ENCODE measurements around the gene ARSG. TPM values are rescaled to one million over a fixed set of nuclear protein-coding genes. Genes with fewer than 3 reads are reported as not detected.
"Not testable (repeated sequence)": the region's sequence is repeated elsewhere in the genome, so short reads cannot be mapped to it uniquely, and the experiment has no call there.

ARSG gene
- total and polyA plus RNA-seq, 2 experiments from 2014 or later, result 1.7 to 5.1 TPM

DNA sequence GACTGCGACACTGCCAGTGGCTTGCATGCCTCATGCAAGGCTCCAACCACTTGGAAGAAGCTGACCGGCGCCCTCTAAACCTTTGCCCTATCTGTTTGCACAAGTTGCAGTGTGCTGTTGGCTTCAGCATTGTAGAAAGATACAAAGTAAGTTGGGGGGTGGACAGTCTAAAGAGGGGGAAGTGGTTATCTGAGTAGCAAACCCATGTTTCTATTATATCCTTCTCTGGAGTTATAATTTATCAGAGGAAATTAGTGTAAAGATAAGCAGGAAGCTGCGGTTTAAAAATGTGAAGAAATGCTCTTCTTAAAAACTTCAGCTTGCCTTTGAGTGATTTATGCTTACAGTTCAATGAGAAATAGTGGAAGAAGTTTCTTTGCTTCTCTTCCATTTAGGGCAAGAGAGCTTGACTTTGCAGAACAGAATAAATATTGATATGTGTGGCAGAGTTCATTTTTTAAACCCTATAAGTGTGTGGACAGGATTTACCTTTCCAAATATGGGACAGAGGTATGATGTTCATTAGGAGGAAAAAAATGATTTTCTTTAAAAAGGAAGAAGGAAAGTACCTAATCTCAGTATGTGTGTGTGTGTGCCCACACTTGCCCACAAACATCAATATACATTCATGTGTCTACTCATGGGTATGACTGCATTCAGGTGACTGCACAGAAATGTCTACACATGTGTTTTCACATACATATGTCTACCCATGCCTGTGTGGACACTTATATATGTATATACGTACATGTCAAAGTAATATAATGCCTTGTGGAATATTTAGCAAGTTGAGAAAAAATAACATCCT, 35.4 kb upstream of the ARSG start:
- no peak overlapping the region for H3K4me3 Mint-ChIP-seq
- TF ChIP-seq STAT1 (IDR thresholded peaks at IDR 0.05; ENCODE audit: unreplicated experiment), result no peak
- TF ChIP-seq CREB1 (CRISPR knock-in tag; IDR thresholded peaks at IDR 0.05; ENCODE audit: low read depth), result no peak
- TF ChIP-seq ZNF331 (CRISPR knock-in tag; IDR thresholded peaks at IDR 0.05; ENCODE audit: low read depth), result no peak
- TF ChIP-seq EZH2 (IDR thresholded peaks at IDR 0.05; ENCODE audit: low read depth, unreplicated experiment), result no peak
- no peak for TF ChIP-seq EZH2phosphoT487 (IDR thresholded peaks at IDR 0.05; ENCODE audit: unreplicated experiment)
- TF ChIP-seq, protein P1, sequence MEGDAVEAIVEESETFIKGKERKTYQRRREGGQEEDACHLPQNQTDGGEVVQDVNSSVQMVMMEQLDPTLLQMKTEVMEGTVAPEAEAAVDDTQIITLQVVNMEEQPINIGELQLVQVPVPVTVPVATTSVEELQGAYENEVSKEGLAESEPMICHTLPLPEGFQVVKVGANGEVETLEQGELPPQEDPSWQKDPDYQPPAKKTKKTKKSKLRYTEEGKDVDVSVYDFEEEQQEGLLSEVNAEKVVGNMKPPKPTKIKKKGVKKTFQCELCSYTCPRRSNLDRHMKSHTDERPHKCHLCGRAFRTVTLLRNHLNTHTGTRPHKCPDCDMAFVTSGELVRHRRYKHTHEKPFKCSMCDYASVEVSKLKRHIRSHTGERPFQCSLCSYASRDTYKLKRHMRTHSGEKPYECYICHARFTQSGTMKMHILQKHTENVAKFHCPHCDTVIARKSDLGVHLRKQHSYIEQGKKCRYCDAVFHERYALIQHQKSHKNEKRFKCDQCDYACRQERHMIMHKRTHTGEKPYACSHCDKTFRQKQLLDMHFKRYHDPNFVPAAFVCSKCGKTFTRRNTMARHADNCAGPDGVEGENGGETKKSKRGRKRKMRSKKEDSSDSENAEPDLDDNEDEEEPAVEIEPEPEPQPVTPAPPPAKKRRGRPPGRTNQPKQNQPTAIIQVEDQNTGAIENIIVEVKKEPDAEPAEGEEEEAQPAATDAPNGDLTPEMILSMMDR (conservative IDR thresholded peaks at IDR 0.05; ENCODE audit: low read depth in 2 of 2), result no peak
- no peaks in the 10 kb centered on the region for H3K9me3 Mint-ChIP-seq
- H3K36me3 ChIP-seq (ENCODE audit: insufficient read depth), result peaks cover 10% of the 10 kb centered on the region; the same call in 1 of the 2 replicates
- DNase-seq (ENCODE audit: low spot score) (no peak), ATAC-seq (no peak)
- no peaks in the 10 kb centered on the region for H3K27me3 ChIP-seq (ENCODE audit: insufficient read depth)
- H3K27me3 Mint-ChIP-seq (ENCODE audit: insufficient read depth, low read depth, poor library complexity), result peaks cover 6% of the 10 kb centered on the region
- H3K79me2 ChIP-seq (replicated peaks; ENCODE audit: insufficient read depth), result no peaks in the 10 kb centered on the region
- H3K27ac ChIP-seq (ENCODE audit: low read depth), result no peak overlapping the region
- H2AFZ ChIP-seq, result no peak overlapping the region
- peaks cover 20% of the 10 kb centered on the region; the same call in 2 of the 3 replicates for H3K36me3 Mint-ChIP-seq (ENCODE audit: low read depth)
- H3K9me2 ChIP-seq (ENCODE audit: insufficient read depth), result no peaks in the 10 kb centered on the region
- H3K4me1 Mint-ChIP-seq, result peaks cover 17% of the 10 kb centered on the region
- H3K4me3 ChIP-seq, result no peak overlapping the region
- no peak overlapping the region for H3K4me2 ChIP-seq
- H3K27ac Mint-ChIP-seq, result no peak overlapping the region
- no peaks in the 10 kb centered on the region for H3F3A ChIP-seq (replicated peaks; ENCODE audit: low read depth)
- H3K4me1 ChIP-seq (ENCODE audit: insufficient read depth), result peaks cover 5% of the 10 kb centered on the region; the same call in 1 of the 2 replicates
- no peaks in the 10 kb centered on the region for H4K20me1 ChIP-seq (replicated peaks; ENCODE audit: insufficient read depth)

DNA sequence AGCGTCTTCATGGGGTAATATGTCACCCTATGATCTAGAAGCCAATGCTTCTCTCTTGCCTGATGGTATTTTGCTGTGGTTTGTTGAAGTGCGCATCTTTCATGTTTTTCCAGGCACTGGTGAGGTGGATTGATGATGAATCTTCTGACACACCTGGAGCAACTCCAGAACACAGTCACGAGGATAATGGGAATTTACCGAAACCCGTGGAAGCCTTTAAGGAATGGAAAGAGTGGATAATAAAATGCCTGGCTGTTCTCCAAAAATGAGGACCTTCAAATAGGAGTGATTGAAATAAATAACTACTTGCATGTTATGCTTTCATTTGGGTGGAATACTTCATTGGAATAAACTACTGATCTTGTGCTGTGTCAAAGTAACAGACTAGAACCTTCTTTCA, 34.6 kb upstream of the ARSG start:
- not testable (repeated sequence) for H3K9me3 Mint-ChIP-seq; DNase-seq (ENCODE audit: low spot score); H3K27me3 ChIP-seq (ENCODE audit: insufficient read depth); H3K27ac ChIP-seq (ENCODE audit: low read depth); H3K27me3 Mint-ChIP-seq (ENCODE audit: insufficient read depth, low read depth, poor library complexity); ATAC-seq; H3K79me2 ChIP-seq (replicated peaks; ENCODE audit: insufficient read depth); H3K27ac Mint-ChIP-seq; H3K4me2 ChIP-seq; H3K9me2 ChIP-seq (ENCODE audit: insufficient read depth); H3F3A ChIP-seq (replicated peaks; ENCODE audit: low read depth); H3K4me1 ChIP-seq (ENCODE audit: insufficient read depth); H3K4me3 Mint-ChIP-seq; H2AFZ ChIP-seq; H4K20me1 ChIP-seq (replicated peaks; ENCODE audit: insufficient read depth); H3K4me3 ChIP-seq
- H3K36me3 ChIP-seq (ENCODE audit: insufficient read depth), result peaks cover 10% of the 10 kb centered on the region; the same call in 1 of the 2 replicates
- Mint-ChIP-seq H3K4me1 (peaks cover 17% of the 10 kb centered on the region), H3K36me3 (ENCODE audit: low read depth) (peaks cover 20% of the 10 kb centered on the region; the same call in 2 of the 3 replicates)

DNA sequence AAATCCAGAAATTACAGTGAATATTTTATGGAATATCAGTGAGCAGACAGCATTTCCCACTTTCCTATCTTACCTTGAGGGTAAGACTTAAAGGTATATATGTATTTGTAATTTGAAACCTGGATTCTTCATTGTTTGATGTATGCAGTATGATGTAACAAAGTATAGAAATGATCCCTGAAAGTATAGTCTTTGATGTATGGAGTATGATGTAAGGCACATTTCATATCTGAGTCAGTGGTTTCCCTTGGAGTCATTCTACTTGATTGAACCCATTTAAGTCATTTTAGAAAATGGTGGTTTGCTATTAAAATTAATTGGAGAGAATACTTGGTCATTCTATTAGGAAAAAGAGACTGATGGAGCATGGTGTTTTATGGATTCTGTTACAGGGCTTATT, 33.4 kb upstream of the ARSG start:
- peaks cover 10% of the 10 kb centered on the region; the same call in 1 of the 2 replicates for H3K36me3 ChIP-seq (ENCODE audit: insufficient read depth)
- no peak overlapping the region for H3K27ac ChIP-seq (ENCODE audit: low read depth)
- no peaks in the 10 kb centered on the region for H3K79me2 ChIP-seq (replicated peaks; ENCODE audit: insufficient read depth)
- H3K27me3 Mint-ChIP-seq (ENCODE audit: insufficient read depth, low read depth, poor library complexity), result peaks cover 6% of the 10 kb centered on the region
- no peak overlapping the region for H3K4me2 ChIP-seq
- no peak for ATAC-seq
- H3K27ac Mint-ChIP-seq, result no peak overlapping the region
- H3K9me3 Mint-ChIP-seq, result no peaks in the 10 kb centered on the region
- H3K27me3 ChIP-seq (ENCODE audit: insufficient read depth), result no peaks in the 10 kb centered on the region
- no peak overlapping the region for H3K4me3 Mint-ChIP-seq
- H3K4me1 Mint-ChIP-seq, result peaks cover 17% of the 10 kb centered on the region
- no peaks in the 10 kb centered on the region for H3F3A ChIP-seq (replicated peaks; ENCODE audit: low read depth)
- H3K4me3 ChIP-seq, result no peak overlapping the region
- no peaks in the 10 kb centered on the region for H4K20me1 ChIP-seq (replicated peaks; ENCODE audit: insufficient read depth)
- H3K4me1 ChIP-seq (ENCODE audit: insufficient read depth), result peaks cover 5% of the 10 kb centered on the region; the same call in 1 of the 2 replicates
- no peaks in the 10 kb centered on the region for H3K9me2 ChIP-seq (ENCODE audit: insufficient read depth)
- peaks cover 18% of the 10 kb centered on the region; the same call in 2 of the 3 replicates for H3K36me3 Mint-ChIP-seq (ENCODE audit: low read depth)
- no peak overlapping the region for H2AFZ ChIP-seq
- DNase-seq (ENCODE audit: low spot score), result no peak
- TF ChIP-seq, protein P1 (conservative IDR thresholded peaks at IDR 0.05; ENCODE audit: low read depth in 2 of 2), result no peak
- no peak for TF ChIP-seq EZH2phosphoT487 (IDR thresholded peaks at IDR 0.05; ENCODE audit: unreplicated experiment)
- TF ChIP-seq, protein P2, sequence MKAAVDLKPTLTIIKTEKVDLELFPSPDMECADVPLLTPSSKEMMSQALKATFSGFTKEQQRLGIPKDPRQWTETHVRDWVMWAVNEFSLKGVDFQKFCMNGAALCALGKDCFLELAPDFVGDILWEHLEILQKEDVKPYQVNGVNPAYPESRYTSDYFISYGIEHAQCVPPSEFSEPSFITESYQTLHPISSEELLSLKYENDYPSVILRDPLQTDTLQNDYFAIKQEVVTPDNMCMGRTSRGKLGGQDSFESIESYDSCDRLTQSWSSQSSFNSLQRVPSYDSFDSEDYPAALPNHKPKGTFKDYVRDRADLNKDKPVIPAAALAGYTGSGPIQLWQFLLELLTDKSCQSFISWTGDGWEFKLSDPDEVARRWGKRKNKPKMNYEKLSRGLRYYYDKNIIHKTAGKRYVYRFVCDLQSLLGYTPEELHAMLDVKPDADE (IDR thresholded peaks at IDR 0.05), result no peak
- no peak for TF ChIP-seq ZNF331 (CRISPR knock-in tag; IDR thresholded peaks at IDR 0.05; ENCODE audit: low read depth)
- TF ChIP-seq EZH2 (IDR thresholded peaks at IDR 0.05; ENCODE audit: low read depth, unreplicated experiment), result no peak
- TF ChIP-seq NANOG (IDR thresholded peaks at IDR 0.05; ENCODE audit: borderline replicate concordance), result no peak
